AG04449 (cell line): ENCODE measurements around the gene EFNA5.
"Not testable (repeated sequence)": the region's sequence is repeated elsewhere in the genome, so short reads cannot be mapped to it uniquely, and the experiment has no call there.

Experiments used
- CTCF ChIA-PET: fragments of 350-600 bp; formaldehyde crosslinking; extraction: SDS; loops from one replicate; lab custom pipeline; 2021; ENCODE audit warnings: antibody characterized with exemption; lab: Yijun Ruan, JAX
- POLR2A ChIA-PET: fragments of 400-600, 350-600 bp; formaldehyde crosslinking; extraction: SDS; loops from one replicate; lab custom pipeline; 2020; ENCODE audit warnings: antibody characterized with exemption, inconsistent platforms; lab: Yijun Ruan, JAX
- DNase-seq: peaks from one replicate; pipeline ENCODE4 v3.0.0-alpha.2; 2010; ENCODE audit warnings: low read depth, low spot score
- H3K4me3 ChIP-seq: 2 replicates; pipeline ENCODE4 v1.5.1; 2011; ENCODE audit warnings: low read depth, mild to moderate bottlenecking, control low read depth, low read length
- CTCF ChIP-seq: IDR thresholded peaks from one replicate; pipeline ENCODE4 v1.5.1; 2011; ENCODE audit warnings: mild to moderate bottlenecking, moderate library complexity, low read length, control low read depth, inconsistent platforms; ENCODE audit not compliant: insufficient read depth; ENCODE audit errors: missing control alignments

The EFNA5 gene

GRCh38 chr5:107500347-107500746 lies 170.4 kb downstream of the EFNA5 start:
- H3K4me3 ChIP-seq = no peak overlapping the region
- TF ChIP-seq CTCF = no peak
- ChIA-PET POLR2A (no interaction called here), CTCF (interaction anchor here (1.3 kb wide), 1 partner anchor 51 kb away, joined by 3 read pairs; no protein-coding TSS in a partner anchor)
- no peak for DNase-seq

GRCh38 chr5:107499776-107500175 lies 171.0 kb downstream of the EFNA5 start:
- ChIA-PET POLR2A (no interaction called here), CTCF (no interaction called here)
- TF ChIP-seq CTCF = no peak
- H3K4me3 ChIP-seq = no peak overlapping the region
- no peak for DNase-seq

GRCh38 chr5:107499237-107499636 lies 171.5 kb downstream of the EFNA5 start:
- no peak for DNase-seq

GRCh38 chr5:107496466-107496865 lies 174.3 kb downstream of the EFNA5 start:
- no peak overlapping the region for H3K4me3 ChIP-seq
- no peak for DNase-seq
- no peak for TF ChIP-seq CTCF
- POLR2A ChIA-PET = no interaction called here
- CTCF ChIA-PET = no interaction called here

More at GRCh38 chr5:107499237-107499636, 171.5 kb downstream of the EFNA5 start:
- ChIA-PET CTCF (no interaction called here), POLR2A (no interaction called here)
- TF ChIP-seq CTCF = no peak
- no peak overlapping the region for H3K4me3 ChIP-seq

- H3K4me3 ChIP-seq, CTCF ChIA-PET, POLR2A ChIA-PET, DNase-seq: not testable (repeated sequence)
Measured at GRCh38 chr5:107494129-107494528, 176.6 kb downstream of the EFNA5 start.

- no peak for DNase-seq
- no peak for TF ChIP-seq CTCF
- H3K4me3 ChIP-seq = no peak overlapping the region
- ChIA-PET POLR2A (no interaction called here), CTCF (no interaction called here)
Measured at GRCh38 chr5:107487056-107487542, 183.6 kb downstream of the EFNA5 start.

- no peak for DNase-seq
- ChIA-PET CTCF (no interaction called here), POLR2A (no interaction called here)
- no peak for TF ChIP-seq CTCF
- no peak overlapping the region for H3K4me3 ChIP-seq
Measured at GRCh38 chr5:107486489-107486888, 184.2 kb downstream of the EFNA5 start.
